CD4-positive, alpha-beta T cell (primary cell): ENCODE data around the gene SRP54. TPM values are rescaled to one million over a fixed set of nuclear protein-coding genes. Genes with fewer than 3 reads are reported as not detected.

Experiments used
- ATAC-seq: fragments of 200-7000 bp; cut with Tn5 transposase; one replicate; pipeline ENCODE4 v1.10.0; 2022; ENCODE audit warnings: mild to moderate bottlenecking; ENCODE audit not compliant: poor library complexity
- CTCF ChIA-PET: fragments of 350-600 bp; sonication (Branson Sonifier 250); formaldehyde crosslinking; loops from one replicate; lab custom pipeline; 2021; ENCODE audit warnings: antibody characterized with exemption, inconsistent platforms; lab: Charles Lee
- POLR2A ChIA-PET: fragments of 350-600 bp; sonication (Branson Sonifier 250); formaldehyde crosslinking; loops from one replicate; lab custom pipeline; 2021; ENCODE audit warnings: antibody characterized with exemption, inconsistent platforms; lab: Charles Lee
- DNase-seq, 14 experiments: peaks; one replicate each; pipeline ENCODE4 v3.0.0-alpha.2; 2013 to 2020; ENCODE audit warnings: mixed read lengths in 2 of 14
- H3K27ac ChIP-seq, 2 donors: one replicate each; pipeline versions ENCODE4 v1.5.1 to v1.7.0; 2013; ENCODE audit warnings: low read length in 2 of 2, low read depth in 1 of 2, mild to moderate bottlenecking in 1 of 2
- H3K27me3 ChIP-seq, 2 experiments: 1 replicate in 1 of 2; 2 replicates in 1 of 2; pipeline versions ENCODE4 v1.6.1 to v1.7.0; 2013; ENCODE audit warnings: low read length in 2 of 2, control low read depth in 1 of 2, mild to moderate bottlenecking in 1 of 2, moderate library complexity in 1 of 2; ENCODE audit not compliant: insufficient read depth in 2 of 2, control insufficient read depth in 1 of 2
- H3K36me3 ChIP-seq: one replicate; pipeline ENCODE4 v1.6.1; 2013; ENCODE audit warnings: low read length, control low read depth; ENCODE audit not compliant: insufficient read depth
- H3K4me1 ChIP-seq: one replicate; pipeline ENCODE4 v1.6.1; 2013; ENCODE audit warnings: low read length, control low read depth; ENCODE audit not compliant: insufficient read depth
- H3K4me3 ChIP-seq: one replicate; pipeline ENCODE4 v1.5.1; 2013; ENCODE audit warnings: mild to moderate bottlenecking, low read length, moderate library complexity
- H3K9me3 ChIP-seq, 2 experiments: 1 replicate in 1 of 2; 2 replicates in 1 of 2; pipeline versions ENCODE4 v1.6.1 to v1.7.0; 2013; ENCODE audit warnings: low read length in 2 of 2, mild to moderate bottlenecking in 2 of 2, control low read depth in 1 of 2, moderate library complexity in 1 of 2; ENCODE audit not compliant: control insufficient read depth in 1 of 2, insufficient read depth in 1 of 2
- H3K27ac Mint-ChIP-seq: one replicate; pipeline ENCODE4 v1.8.0; 2020; ENCODE audit warnings: mixed read lengths
- H3K27me3 Mint-ChIP-seq: one replicate; pipeline ENCODE4 v1.8.0; 2021; ENCODE audit warnings: mixed read lengths
- H3K36me3 Mint-ChIP-seq: one replicate; pipeline ENCODE4 v1.8.0; 2021; ENCODE audit warnings: low read depth, mixed read lengths
- H3K4me1 Mint-ChIP-seq: one replicate; pipeline ENCODE4 v1.8.0; 2021; ENCODE audit warnings: low read depth, mixed read lengths
- H3K4me3 Mint-ChIP-seq: one replicate; pipeline ENCODE4 v1.8.0; 2020; ENCODE audit warnings: mild to moderate bottlenecking, mixed read lengths
- H3K9me3 Mint-ChIP-seq: one replicate; pipeline ENCODE4 v1.8.0; 2020; ENCODE audit warnings: mixed read lengths
- CTCF ChIP-seq: fragments of 200-600 bp; IDR thresholded peaks from one replicate; pipeline ENCODE4 v1.8.0; 2022; ENCODE audit warnings: antibody characterized with exemption, mild to moderate bottlenecking
- intact Hi-C, 2 experiments: fragments of 100-400 bp; cut with DNase I in 1 of 2; cut with micrococcal nuclease in 1 of 2; formaldehyde crosslinking; loops; one replicate each; pipeline versions ENCODE4 v1.15.1 to v1.9.0; 2023 to 2025; cut with DNase I, micrococcal nuclease
- total RNA-seq, 174 experiments: library from RNA in 2 of 174; stranded (reverse) in 2 of 174; gene quantifications; one replicate each; pipeline ENCODE4 v1.2.3 and lab custom pipeline; 2021 to 2026

Gene SRP54
- total RNA-seq, 2 experiments from 2014 or later, result 30.3 to 32.7 TPM

- intact Hi-C loops, result no loop called here
- Histone ChIP-seq H3K27ac (no peak overlapping the region), H3K36me3 (peaks cover 46% of the 10 kb centered on the region), H3K4me3 (no peak overlapping the region), H3K9me3 (no peaks in the 10 kb centered on the region), H3K27me3 (no peaks in the 10 kb centered on the region), H3K4me1 (no peaks in the 10 kb centered on the region)
- CTCF ChIA-PET, result no interaction called here
- peaks cover 8% of the 10 kb centered on the region for H3K4me1 Mint-ChIP-seq
- POLR2A ChIA-PET, result no interaction called here
- DNase-seq (no peak), ATAC-seq (no peak)
- TF ChIP-seq CTCF, result no peak
- H3K9me3 Mint-ChIP-seq, result no peaks in the 10 kb centered on the region
- H3K27ac Mint-ChIP-seq, result peak overlapping the region; percentile 61
- peaks cover 66% of the 10 kb centered on the region for H3K36me3 Mint-ChIP-seq
- H3K27me3 Mint-ChIP-seq, result no peaks in the 10 kb centered on the region
- H3K4me3 Mint-ChIP-seq, result no peak overlapping the region
Observed at GRCh38 chr14:34964977-34965764, 17.6 kb upstream of the SRP54 start.

- H3K27me3 ChIP-seq, result no peaks in the 10 kb centered on the region
- no peak for TF ChIP-seq CTCF
- H3K27ac ChIP-seq, result no peak overlapping the region
- peaks cover 50% of the 10 kb centered on the region for H3K36me3 ChIP-seq
- intact Hi-C loops, result no loop called here
- Mint-ChIP-seq H3K4me3 (no peak overlapping the region), H3K27me3 (no peaks in the 10 kb centered on the region), H3K27ac (peak overlapping the region; percentile 61), H3K36me3 (peaks cover 62% of the 10 kb centered on the region), H3K4me1 (peaks cover 6% of the 10 kb centered on the region), H3K9me3 (no peaks in the 10 kb centered on the region)
- H3K9me3 ChIP-seq, result no peaks in the 10 kb centered on the region
- DNase-seq (no peak), ATAC-seq (no peak)
- POLR2A ChIA-PET, result no interaction called here
- H3K4me3 ChIP-seq, result no peak overlapping the region
- CTCF ChIA-PET, result no interaction called here
- H3K4me1 ChIP-seq, result no peaks in the 10 kb centered on the region
Observed at GRCh38 chr14:34965912-34966311, 16.9 kb upstream of the SRP54 start.

GRCh38 chr14:34966413-34966812, 16.4 kb upstream of the SRP54 start:
- no peaks in the 10 kb centered on the region for H3K27me3 Mint-ChIP-seq
- Histone ChIP-seq H3K9me3 (no peaks in the 10 kb centered on the region), H3K4me1 (no peaks in the 10 kb centered on the region), H3K27ac (no peak overlapping the region), H3K4me3 (no peak overlapping the region), H3K36me3 (peaks cover 51% of the 10 kb centered on the region), H3K27me3 (no peaks in the 10 kb centered on the region)
- peak overlapping the region; percentile 61 for H3K27ac Mint-ChIP-seq
- ChIA-PET CTCF (no interaction called here), POLR2A (no interaction called here)
- ATAC-seq (peak; percentile 48), DNase-seq (peak in 1 of 14 experiments; percentile 16)
- no peaks in the 10 kb centered on the region for H3K9me3 Mint-ChIP-seq
- H3K4me3 Mint-ChIP-seq, result no peak overlapping the region
- peaks cover 65% of the 10 kb centered on the region for H3K36me3 Mint-ChIP-seq
- no peak for TF ChIP-seq CTCF
- intact Hi-C loops, result no loop called here
- peaks cover 6% of the 10 kb centered on the region for H3K4me1 Mint-ChIP-seq
